Measurements from ENCODE around the gene SLC25A40.
"Not testable (repeated sequence)": the region's sequence is repeated elsewhere in the genome, so short reads cannot be mapped to it uniquely, and the experiment has no call there.

DNA sequence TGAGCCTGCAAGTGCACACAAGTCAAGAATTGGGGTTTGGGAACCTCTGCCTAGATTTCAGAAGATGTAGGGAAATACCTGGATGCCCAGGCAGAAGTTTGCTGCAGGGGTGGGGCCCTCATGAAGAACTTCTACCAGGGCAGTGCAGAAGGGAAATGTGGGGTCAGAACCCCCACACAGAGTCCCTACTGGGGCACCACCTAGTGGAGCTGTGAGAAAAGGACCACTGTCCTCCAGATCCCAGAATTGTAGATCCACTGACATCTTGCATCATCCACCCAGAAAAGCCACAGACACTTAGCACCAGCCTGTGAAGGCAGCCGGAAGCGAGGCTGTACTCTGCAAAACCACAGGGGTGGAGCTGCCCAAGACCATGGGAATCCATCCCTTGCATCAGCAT, 50.8 kb downstream of the SLC25A40 start:
- TF ChIP-seq, protein P1, sequence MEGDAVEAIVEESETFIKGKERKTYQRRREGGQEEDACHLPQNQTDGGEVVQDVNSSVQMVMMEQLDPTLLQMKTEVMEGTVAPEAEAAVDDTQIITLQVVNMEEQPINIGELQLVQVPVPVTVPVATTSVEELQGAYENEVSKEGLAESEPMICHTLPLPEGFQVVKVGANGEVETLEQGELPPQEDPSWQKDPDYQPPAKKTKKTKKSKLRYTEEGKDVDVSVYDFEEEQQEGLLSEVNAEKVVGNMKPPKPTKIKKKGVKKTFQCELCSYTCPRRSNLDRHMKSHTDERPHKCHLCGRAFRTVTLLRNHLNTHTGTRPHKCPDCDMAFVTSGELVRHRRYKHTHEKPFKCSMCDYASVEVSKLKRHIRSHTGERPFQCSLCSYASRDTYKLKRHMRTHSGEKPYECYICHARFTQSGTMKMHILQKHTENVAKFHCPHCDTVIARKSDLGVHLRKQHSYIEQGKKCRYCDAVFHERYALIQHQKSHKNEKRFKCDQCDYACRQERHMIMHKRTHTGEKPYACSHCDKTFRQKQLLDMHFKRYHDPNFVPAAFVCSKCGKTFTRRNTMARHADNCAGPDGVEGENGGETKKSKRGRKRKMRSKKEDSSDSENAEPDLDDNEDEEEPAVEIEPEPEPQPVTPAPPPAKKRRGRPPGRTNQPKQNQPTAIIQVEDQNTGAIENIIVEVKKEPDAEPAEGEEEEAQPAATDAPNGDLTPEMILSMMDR (IDR thresholded peaks at IDR 0.05; ENCODE audit: low read length): not testable (repeated sequence)
- TF ChIP-seq EZH2 (IDR thresholded peaks at IDR 0.05; ENCODE audit: borderline replicate concordance, low read length): not testable (repeated sequence)
